ENCODE results near the gene PSMB2.

Gene PSMB2

GRCh38 chr1:35572296-35572695, 69.0 kb downstream of the PSMB2 start:
- WGBS, 2 experiments (ENCODE audit: insufficient coverage in 2 of 2), result 76 to 83% methylated on average over 1 to 2 of the region's 2 CpGs
- no peaks in the 10 kb centered on the region for H3K36me3 ChIP-seq (ENCODE audit: control insufficient read depth, insufficient read depth, low read length)

GRCh38 chr1:35571263-35571662, 70.1 kb downstream of the PSMB2 start:
- Histone ChIP-seq H3K4me1 (ENCODE audit: control insufficient read depth, insufficient read depth, low read length, poor library complexity, severe bottlenecking) (peaks cover 41% of the 10 kb centered on the region), H3K27ac (ENCODE audit: low read depth, low read length, severe bottlenecking) (no peak overlapping the region), H3K4me3 (ENCODE audit: extremely low read depth, insufficient read depth, low read length, poor library complexity, severe bottlenecking) (no peak overlapping the region), H3K9me3 (ENCODE audit: control insufficient read depth, low read length) (no peaks in the 10 kb centered on the region), H3K36me3 (ENCODE audit: control insufficient read depth, insufficient read depth, low read length) (peaks cover 4% of the 10 kb centered on the region)
- WGBS, 2 experiments (ENCODE audit: insufficient coverage in 2 of 2), result 90 to 96% methylated on average over 6 of the region's 8 CpGs

More at GRCh38 chr1:35572296-35572695, 69.0 kb downstream of the PSMB2 start:
- peaks cover 45% of the 10 kb centered on the region for H3K4me1 ChIP-seq (ENCODE audit: control insufficient read depth, insufficient read depth, low read length, poor library complexity, severe bottlenecking)
- H3K9me3 ChIP-seq (ENCODE audit: control insufficient read depth, low read length), result no peaks in the 10 kb centered on the region
- H3K27ac ChIP-seq (ENCODE audit: low read depth, low read length, severe bottlenecking), result no peak overlapping the region
- no peak overlapping the region for H3K4me3 ChIP-seq (ENCODE audit: extremely low read depth, insufficient read depth, low read length, poor library complexity, severe bottlenecking)

GRCh38 chr1:35570589-35571137, 70.7 kb downstream of the PSMB2 start:
- WGBS, 2 experiments (ENCODE audit: insufficient coverage in 2 of 2), result 91 to 92% methylated on average over 7 to 8 of the region's 10 CpGs
- H3K4me3 ChIP-seq (ENCODE audit: extremely low read depth, insufficient read depth, low read length, poor library complexity, severe bottlenecking), result no peak overlapping the region
- peaks cover 35% of the 10 kb centered on the region for H3K4me1 ChIP-seq (ENCODE audit: control insufficient read depth, insufficient read depth, low read length, poor library complexity, severe bottlenecking)
- no peaks in the 10 kb centered on the region for H3K9me3 ChIP-seq (ENCODE audit: control insufficient read depth, low read length)
- H3K27ac ChIP-seq (ENCODE audit: low read depth, low read length, severe bottlenecking), result no peak overlapping the region
- H3K36me3 ChIP-seq (ENCODE audit: control insufficient read depth, insufficient read depth, low read length), result peaks cover 5% of the 10 kb centered on the region

GRCh38 chr1:35569936-35570335, 71.4 kb downstream of the PSMB2 start:
- Histone ChIP-seq H3K27ac (ENCODE audit: low read depth, low read length, severe bottlenecking) (no peak overlapping the region), H3K4me1 (ENCODE audit: control insufficient read depth, insufficient read depth, low read length, poor library complexity, severe bottlenecking) (peaks cover 32% of the 10 kb centered on the region), H3K36me3 (ENCODE audit: control insufficient read depth, insufficient read depth, low read length) (peaks cover 12% of the 10 kb centered on the region), H3K9me3 (ENCODE audit: control insufficient read depth, low read length) (no peaks in the 10 kb centered on the region), H3K4me3 (ENCODE audit: extremely low read depth, insufficient read depth, low read length, poor library complexity, severe bottlenecking) (no peak overlapping the region)
- 67 to 83% methylated on average over 1 of the region's 1 CpG for WGBS, 2 experiments (ENCODE audit: insufficient coverage in 2 of 2)

GRCh38 chr1:35568975-35569395, 72.3 kb downstream of the PSMB2 start:
- no peak overlapping the region for H3K4me3 ChIP-seq (ENCODE audit: extremely low read depth, insufficient read depth, low read length, poor library complexity, severe bottlenecking)
- 100% methylated on average over 1 of the region's 4 CpGs for WGBS, 2 experiments (ENCODE audit: insufficient coverage in 2 of 2)
- peaks cover 19% of the 10 kb centered on the region for H3K36me3 ChIP-seq (ENCODE audit: control insufficient read depth, insufficient read depth, low read length)
- H3K4me1 ChIP-seq (ENCODE audit: control insufficient read depth, insufficient read depth, low read length, poor library complexity, severe bottlenecking), result peaks cover 32% of the 10 kb centered on the region
- H3K27ac ChIP-seq (ENCODE audit: low read depth, low read length, severe bottlenecking), result no peak overlapping the region
- no peaks in the 10 kb centered on the region for H3K9me3 ChIP-seq (ENCODE audit: control insufficient read depth, low read length)

- 55 to 63% methylated on average over 8 to 9 of the region's 9 CpGs for WGBS, 2 experiments (ENCODE audit: insufficient coverage in 2 of 2)
- Histone ChIP-seq H3K9me3 (ENCODE audit: control insufficient read depth, low read length) (no peaks in the 10 kb centered on the region), H3K4me3 (ENCODE audit: extremely low read depth, insufficient read depth, low read length, poor library complexity, severe bottlenecking) (no peak overlapping the region), H3K36me3 (ENCODE audit: control insufficient read depth, insufficient read depth, low read length) (peaks cover 26% of the 10 kb centered on the region), H3K4me1 (ENCODE audit: control insufficient read depth, insufficient read depth, low read length, poor library complexity, severe bottlenecking) (peaks cover 32% of the 10 kb centered on the region), H3K27ac (ENCODE audit: low read depth, low read length, severe bottlenecking) (no peak overlapping the region)
Observed at GRCh38 chr1:35567947-35568558, 73.3 kb downstream of the PSMB2 start.

GRCh38 chr1:35565742-35566133, 75.6 kb downstream of the PSMB2 start:
- Histone ChIP-seq H3K4me1 (ENCODE audit: control insufficient read depth, insufficient read depth, low read length, poor library complexity, severe bottlenecking) (peaks cover 20% of the 10 kb centered on the region), H3K27ac (ENCODE audit: low read depth, low read length, severe bottlenecking) (no peak overlapping the region), H3K36me3 (ENCODE audit: control insufficient read depth, insufficient read depth, low read length) (peaks cover 45% of the 10 kb centered on the region), H3K4me3 (ENCODE audit: extremely low read depth, insufficient read depth, low read length, poor library complexity, severe bottlenecking) (no peak overlapping the region), H3K9me3 (ENCODE audit: control insufficient read depth, low read length) (no peaks in the 10 kb centered on the region)
- 97 to 99% methylated on average over 10 to 11 of the region's 11 CpGs for WGBS, 2 experiments (ENCODE audit: insufficient coverage in 2 of 2)

- Histone ChIP-seq H3K4me3 (ENCODE audit: extremely low read depth, insufficient read depth, low read length, poor library complexity, severe bottlenecking) (no peak overlapping the region), H3K4me1 (ENCODE audit: control insufficient read depth, insufficient read depth, low read length, poor library complexity, severe bottlenecking) (peaks cover 16% of the 10 kb centered on the region), H3K27ac (ENCODE audit: low read depth, low read length, severe bottlenecking) (no peak overlapping the region), H3K9me3 (ENCODE audit: control insufficient read depth, low read length) (no peaks in the 10 kb centered on the region), H3K36me3 (ENCODE audit: control insufficient read depth, insufficient read depth, low read length) (peaks cover 51% of the 10 kb centered on the region)
- WGBS, 2 experiments (ENCODE audit: insufficient coverage in 2 of 2), result 93 to 96% methylated on average over 18 to 25 of the region's 28 CpGs
Observed at GRCh38 chr1:35564884-35565741, 76.2 kb downstream of the PSMB2 start.

GRCh38 chr1:35564037-35564883, 77.1 kb downstream of the PSMB2 start:
- 83 to 85% methylated on average over 6 to 8 of the region's 9 CpGs for WGBS, 2 experiments (ENCODE audit: insufficient coverage in 2 of 2)
- peaks cover 55% of the 10 kb centered on the region for H3K36me3 ChIP-seq (ENCODE audit: control insufficient read depth, insufficient read depth, low read length)
- peaks cover 17% of the 10 kb centered on the region for H3K4me1 ChIP-seq (ENCODE audit: control insufficient read depth, insufficient read depth, low read length, poor library complexity, severe bottlenecking)
- H3K4me3 ChIP-seq (ENCODE audit: extremely low read depth, insufficient read depth, low read length, poor library complexity, severe bottlenecking), result no peak overlapping the region
- H3K27ac ChIP-seq (ENCODE audit: low read depth, low read length, severe bottlenecking), result no peak overlapping the region
- no peaks in the 10 kb centered on the region for H3K9me3 ChIP-seq (ENCODE audit: control insufficient read depth, low read length)

- WGBS, 2 experiments (ENCODE audit: insufficient coverage in 2 of 2), result 91 to 93% methylated on average over 7 to 11 of the region's 12 CpGs
- H3K27ac ChIP-seq (ENCODE audit: low read depth, low read length, severe bottlenecking), result no peak overlapping the region
- H3K9me3 ChIP-seq (ENCODE audit: control insufficient read depth, low read length), result no peaks in the 10 kb centered on the region
- H3K4me3 ChIP-seq (ENCODE audit: extremely low read depth, insufficient read depth, low read length, poor library complexity, severe bottlenecking), result no peak overlapping the region
- peaks cover 55% of the 10 kb centered on the region for H3K36me3 ChIP-seq (ENCODE audit: control insufficient read depth, insufficient read depth, low read length)
- peaks cover 19% of the 10 kb centered on the region for H3K4me1 ChIP-seq (ENCODE audit: control insufficient read depth, insufficient read depth, low read length, poor library complexity, severe bottlenecking)
Observed at GRCh38 chr1:35563166-35563565, 78.2 kb downstream of the PSMB2 start.
